ENCODE measurements around the gene MKNK1. TPM values are rescaled to one million over a fixed set of nuclear protein-coding genes. Genes with fewer than 3 reads are reported as not detected.

MKNK1 gene
- polyA plus RNA-seq, 1 of the 3 experiments (the other 2 are of a cell fraction), result 28.2 TPM

- no peak overlapping the region for H3K4me3 ChIP-seq (ENCODE audit: low read depth in 2 of 2, low read length in 1 of 2)
- H3K9me3 ChIP-seq, result no peaks in the 10 kb centered on the region
- H3K9me2 ChIP-seq, result no peaks in the 10 kb centered on the region
- no peaks in the 10 kb centered on the region for H3K4me1 ChIP-seq (ENCODE audit: control insufficient read depth in 1 of 2, insufficient read depth in 2 of 2, low read depth in 1 of 2, low read length in 1 of 2)
- WGBS (ENCODE audit: low lambda C conversion rate), result 74% methylated on average over 2 of the region's 2 CpGs
- no peaks in the 10 kb centered on the region for H3K27me3 ChIP-seq (ENCODE audit: insufficient read depth)
- no peaks in the 10 kb centered on the region for H4K20me1 ChIP-seq (ENCODE audit: insufficient read depth)
- H3F3A ChIP-seq (replicated peaks; ENCODE audit: insufficient read depth), result peaks cover 4% of the 10 kb centered on the region
- no peaks in the 10 kb centered on the region for H3K79me2 ChIP-seq (ENCODE audit: insufficient read depth)
- TF ChIP-seq NRF1 (IDR thresholded peaks at IDR 0.05; ENCODE audit: low read depth, low read length) (no peak), TEAD4 (IDR thresholded peaks at IDR 0.05; ENCODE audit: borderline replicate concordance, insufficient read depth) (no peak), ELF1 (IDR thresholded peaks at IDR 0.05) (no peak), NFIC (IDR thresholded peaks at IDR 0.05; ENCODE audit: borderline replicate concordance) (no peak), PBX3 (IDR thresholded peaks at IDR 0.05) (no peak), SIN3A (IDR thresholded peaks at IDR 0.05; ENCODE audit: borderline replicate concordance, low read depth, low read length) (no peak), EZH2phosphoT487 (IDR thresholded peaks at IDR 0.05; ENCODE audit: borderline replicate concordance, low read depth) (no peak), RXRA (IDR thresholded peaks at IDR 0.05; ENCODE audit: borderline replicate concordance, low read depth) (no peak), POLR2AphosphoS5 (IDR thresholded peaks at IDR 0.05; ENCODE audit: low read depth, low read length) (no peak), ZBTB33 (IDR thresholded peaks at IDR 0.05; ENCODE audit: borderline replicate concordance, low read depth) (no peak), GATA2 (CRISPR knock-in tag; IDR thresholded peaks at IDR 0.05) (no peak), EP300 (IDR thresholded peaks at IDR 0.05; ENCODE audit: borderline replicate concordance in 1 of 2, low read depth in 1 of 2, low read length in 1 of 2) (no peak)
- TF ChIP-seq, protein P1, sequence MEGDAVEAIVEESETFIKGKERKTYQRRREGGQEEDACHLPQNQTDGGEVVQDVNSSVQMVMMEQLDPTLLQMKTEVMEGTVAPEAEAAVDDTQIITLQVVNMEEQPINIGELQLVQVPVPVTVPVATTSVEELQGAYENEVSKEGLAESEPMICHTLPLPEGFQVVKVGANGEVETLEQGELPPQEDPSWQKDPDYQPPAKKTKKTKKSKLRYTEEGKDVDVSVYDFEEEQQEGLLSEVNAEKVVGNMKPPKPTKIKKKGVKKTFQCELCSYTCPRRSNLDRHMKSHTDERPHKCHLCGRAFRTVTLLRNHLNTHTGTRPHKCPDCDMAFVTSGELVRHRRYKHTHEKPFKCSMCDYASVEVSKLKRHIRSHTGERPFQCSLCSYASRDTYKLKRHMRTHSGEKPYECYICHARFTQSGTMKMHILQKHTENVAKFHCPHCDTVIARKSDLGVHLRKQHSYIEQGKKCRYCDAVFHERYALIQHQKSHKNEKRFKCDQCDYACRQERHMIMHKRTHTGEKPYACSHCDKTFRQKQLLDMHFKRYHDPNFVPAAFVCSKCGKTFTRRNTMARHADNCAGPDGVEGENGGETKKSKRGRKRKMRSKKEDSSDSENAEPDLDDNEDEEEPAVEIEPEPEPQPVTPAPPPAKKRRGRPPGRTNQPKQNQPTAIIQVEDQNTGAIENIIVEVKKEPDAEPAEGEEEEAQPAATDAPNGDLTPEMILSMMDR (IDR thresholded peaks at IDR 0.05), result no peak
- TF ChIP-seq, protein P2, sequence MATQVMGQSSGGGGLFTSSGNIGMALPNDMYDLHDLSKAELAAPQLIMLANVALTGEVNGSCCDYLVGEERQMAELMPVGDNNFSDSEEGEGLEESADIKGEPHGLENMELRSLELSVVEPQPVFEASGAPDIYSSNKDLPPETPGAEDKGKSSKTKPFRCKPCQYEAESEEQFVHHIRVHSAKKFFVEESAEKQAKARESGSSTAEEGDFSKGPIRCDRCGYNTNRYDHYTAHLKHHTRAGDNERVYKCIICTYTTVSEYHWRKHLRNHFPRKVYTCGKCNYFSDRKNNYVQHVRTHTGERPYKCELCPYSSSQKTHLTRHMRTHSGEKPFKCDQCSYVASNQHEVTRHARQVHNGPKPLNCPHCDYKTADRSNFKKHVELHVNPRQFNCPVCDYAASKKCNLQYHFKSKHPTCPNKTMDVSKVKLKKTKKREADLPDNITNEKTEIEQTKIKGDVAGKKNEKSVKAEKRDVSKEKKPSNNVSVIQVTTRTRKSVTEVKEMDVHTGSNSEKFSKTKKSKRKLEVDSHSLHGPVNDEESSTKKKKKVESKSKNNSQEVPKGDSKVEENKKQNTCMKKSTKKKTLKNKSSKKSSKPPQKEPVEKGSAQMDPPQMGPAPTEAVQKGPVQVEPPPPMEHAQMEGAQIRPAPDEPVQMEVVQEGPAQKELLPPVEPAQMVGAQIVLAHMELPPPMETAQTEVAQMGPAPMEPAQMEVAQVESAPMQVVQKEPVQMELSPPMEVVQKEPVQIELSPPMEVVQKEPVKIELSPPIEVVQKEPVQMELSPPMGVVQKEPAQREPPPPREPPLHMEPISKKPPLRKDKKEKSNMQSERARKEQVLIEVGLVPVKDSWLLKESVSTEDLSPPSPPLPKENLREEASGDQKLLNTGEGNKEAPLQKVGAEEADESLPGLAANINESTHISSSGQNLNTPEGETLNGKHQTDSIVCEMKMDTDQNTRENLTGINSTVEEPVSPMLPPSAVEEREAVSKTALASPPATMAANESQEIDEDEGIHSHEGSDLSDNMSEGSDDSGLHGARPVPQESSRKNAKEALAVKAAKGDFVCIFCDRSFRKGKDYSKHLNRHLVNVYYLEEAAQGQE (IDR thresholded peaks at IDR 0.05; ENCODE audit: low read depth, low read length), result no peak
- no peak overlapping the region for H3K9ac ChIP-seq
- ChIA-PET POLR2A (no interaction called here), CTCF (interaction anchor here (0.9 to 1.6 kb wide), 2 partner anchors 10 to 13 kb away, joined by 4 read pairs; no protein-coding TSS in a partner anchor)
- H2AFZ ChIP-seq (ENCODE audit: low read depth), result no peak overlapping the region
- H3K36me3 ChIP-seq (replicated peaks in 1 of 2; ENCODE audit: control insufficient read depth in 1 of 2, insufficient read depth in 2 of 2, low read length in 1 of 2), result peaks cover 38 to 58% of the 10 kb centered on the region in 2 experiments
- no peak overlapping the region; a peak in 1 of 4 replicates for H3K27ac ChIP-seq (ENCODE audit: low read depth in 2 of 2, low read length in 1 of 2)
- no peak for DNase-seq
- no peak overlapping the region for H3K4me2 ChIP-seq
Observed at GRCh38 chr1:46653405-46653958, 49.4 kb upstream of the MKNK1 start.

Data from SK-N-SH (cell line).